ENCODE data around the gene HSD3B1.

The HSD3B1 gene

GRCh38 chr1:119506941-119507340 lies at the start of gene HSD3B1:
TSS of gene HSD3B1 (plus strand) at chr1:119507210. CDS start at chr1:119507477, 267 bp downstream.
- DNase-seq = no peak

DNA sequence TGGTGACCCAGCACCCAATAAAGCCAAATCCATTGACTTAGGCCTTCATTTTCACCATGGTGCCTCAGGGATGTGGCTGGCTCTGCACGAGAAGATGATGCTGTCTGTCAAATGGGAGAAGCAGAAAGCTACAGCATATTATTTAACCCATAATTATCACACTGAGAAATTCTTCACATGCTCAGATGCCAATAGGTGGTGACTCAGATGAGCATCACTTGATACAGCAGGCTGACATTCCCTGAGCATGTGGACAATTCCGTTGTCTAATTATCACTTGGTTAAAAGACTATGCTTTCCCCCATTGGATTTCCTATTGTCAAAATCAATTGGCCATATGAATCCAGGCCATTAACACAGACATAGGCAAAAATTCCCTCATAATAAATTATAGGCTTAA lies 44.0 kb upstream of the HSD3B1 start:
- DNase-seq = no peak

DNA sequence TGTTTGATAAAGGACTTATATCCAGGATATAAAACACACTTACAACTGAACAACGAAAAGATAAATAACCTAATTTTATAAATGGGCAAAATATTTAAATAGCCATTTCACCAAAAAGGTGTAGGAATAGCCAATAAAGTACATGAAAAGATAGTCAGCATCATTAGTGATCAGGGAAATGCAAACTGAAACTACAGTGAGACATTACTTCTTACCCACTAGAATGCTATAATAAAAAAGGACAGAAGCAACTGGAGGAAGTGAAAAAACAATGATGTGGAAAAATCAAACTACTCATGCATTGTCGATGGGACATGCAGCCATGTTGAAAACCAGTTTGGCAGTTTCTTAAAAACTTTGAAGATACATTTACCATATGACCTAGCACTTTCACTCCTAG lies 43.4 kb upstream of the HSD3B1 start:
- DNase-seq = no peak

DNA sequence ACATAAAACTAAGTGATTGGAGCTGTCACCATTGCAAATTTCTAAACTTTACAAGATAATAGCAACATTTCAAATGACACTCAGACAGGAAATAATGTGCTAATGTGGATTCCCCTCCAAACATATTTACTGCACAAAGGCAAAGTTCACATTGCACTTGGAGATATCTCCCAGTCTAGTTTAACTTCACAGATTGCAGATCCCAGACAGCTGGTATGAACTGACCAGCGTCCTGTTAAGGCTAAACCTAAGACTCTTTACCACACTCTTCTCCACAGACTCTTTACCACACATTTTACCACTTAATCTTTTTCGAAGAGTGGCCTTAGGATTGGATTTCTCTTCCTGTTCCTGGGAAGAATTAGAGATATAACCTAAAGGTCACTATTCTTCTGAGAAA lies 40.6 kb upstream of the HSD3B1 start:
- DNase-seq = no peak

GRCh38 chr1:119467219-119467618 lies 39.8 kb upstream of the HSD3B1 start:
- no peak for DNase-seq

- DNase-seq = no peak
These were observed 38.9 kb upstream of the HSD3B1 start for GRCh38 chr1:119467857-119468668.

GRCh38 chr1:119469741-119470140 lies 37.3 kb upstream of the HSD3B1 start:
- no peak for DNase-seq

- DNase-seq = no peak
These were observed 36.6 kb upstream of the HSD3B1 start for GRCh38 chr1:119470377-119470776.

- no peak for DNase-seq
These were observed 36.1 kb upstream of the HSD3B1 start for GRCh38 chr1:119470958-119471357.

- DNase-seq = no peak
These were observed 35.4 kb upstream of the HSD3B1 start for GRCh38 chr1:119471566-119471965.

GRCh38 chr1:119472080-119472818 lies 34.8 kb upstream of the HSD3B1 start:
- no peak for DNase-seq

GRCh38 chr1:119472819-119473175 lies 34.2 kb upstream of the HSD3B1 start:
- no peak for DNase-seq

GRCh38 chr1:119475866-119476439 lies 31.1 kb upstream of the HSD3B1 start:
- DNase-seq = peak; percentile 26

- no peak for DNase-seq
These were observed 29.3 kb upstream of the HSD3B1 start for GRCh38 chr1:119477710-119478109.

GRCh38 chr1:119480175-119480574 lies 26.8 kb upstream of the HSD3B1 start:
- DNase-seq = no peak

GRCh38 chr1:119481951-119482350 lies 25.1 kb upstream of the HSD3B1 start:
- DNase-seq = no peak

DNA sequence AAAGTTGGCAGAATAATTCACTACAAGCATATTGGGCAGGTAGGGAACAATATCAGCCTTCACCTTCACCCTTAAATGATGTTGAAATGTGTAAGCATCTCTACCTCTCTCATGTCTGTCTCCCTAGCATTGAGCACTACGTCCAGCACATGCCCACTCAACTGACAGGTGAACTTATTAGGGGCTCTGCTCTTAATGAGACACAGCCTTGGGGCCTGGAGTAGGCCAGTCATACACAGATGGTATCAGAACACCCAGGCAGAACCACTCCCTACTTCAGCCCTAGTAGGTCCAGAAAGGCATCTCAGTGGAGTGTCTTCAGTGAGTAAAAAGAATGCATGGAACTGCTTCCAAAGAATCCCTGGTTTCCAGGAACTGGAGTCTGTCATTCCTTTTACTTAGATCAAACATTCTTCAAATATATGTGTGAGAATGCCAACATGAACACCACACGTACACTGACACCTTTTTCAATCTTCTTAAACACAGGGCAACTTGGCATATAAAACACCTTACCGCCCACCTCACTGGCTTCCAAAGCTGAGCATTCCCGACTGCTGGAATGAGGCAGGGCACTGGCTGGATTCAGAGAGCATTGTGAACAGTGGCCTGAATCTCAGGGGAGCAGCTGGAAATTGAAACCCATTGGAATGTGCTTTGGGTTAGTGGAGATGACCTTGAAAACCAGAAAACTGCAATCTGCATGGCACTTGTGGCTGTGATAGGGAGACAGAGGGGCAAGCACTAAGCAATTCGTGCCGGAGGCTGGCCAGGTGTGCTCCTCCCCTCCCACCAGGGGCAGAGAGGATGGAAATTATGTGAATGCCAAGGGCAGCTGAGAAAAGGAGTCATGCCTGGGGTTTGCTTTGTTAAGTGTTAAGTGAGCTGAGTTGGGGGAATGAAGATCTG lies 24.2 kb upstream of the HSD3B1 start:
- DNase-seq = no peak

DNA sequence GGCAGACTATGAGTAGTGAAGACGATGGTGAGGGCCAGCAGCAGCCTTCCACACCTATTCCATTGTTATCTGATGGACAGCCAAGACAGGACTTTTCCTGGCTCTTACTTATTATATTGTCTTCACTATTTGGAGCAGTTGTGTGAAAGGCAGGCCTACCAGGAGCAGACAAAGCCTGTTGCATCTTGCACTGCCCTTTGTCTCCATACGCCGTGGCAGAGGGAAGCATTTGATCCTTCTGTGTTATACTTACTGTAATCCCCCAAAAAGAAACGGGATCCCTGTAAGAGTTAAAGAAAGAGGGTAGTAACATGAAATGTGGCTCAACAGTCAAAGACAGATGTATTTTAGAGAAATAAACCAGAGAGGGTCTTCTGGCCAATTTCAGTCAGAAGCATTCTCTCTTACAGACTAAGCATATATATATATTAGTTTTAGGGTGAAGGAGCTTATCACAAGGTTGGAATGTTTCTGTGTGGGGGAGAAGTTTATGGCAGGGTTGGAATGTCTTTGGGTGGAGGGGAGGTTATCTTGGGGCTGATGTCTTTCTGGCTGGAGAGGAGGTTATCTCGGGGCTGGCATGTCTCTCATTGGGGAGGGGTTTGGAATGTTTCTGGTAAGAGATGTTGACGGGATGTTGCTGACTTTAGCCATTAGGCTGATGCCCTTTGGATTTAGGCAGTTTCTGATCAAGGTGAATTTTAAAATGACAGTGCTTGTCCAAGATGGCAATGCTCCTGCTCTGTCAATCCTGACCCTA lies 23.4 kb upstream of the HSD3B1 start:
- no peak for DNase-seq

GRCh38 chr1:119485201-119485600 lies 21.8 kb upstream of the HSD3B1 start:
- no peak for DNase-seq

GRCh38 chr1:119488216-119488615 lies 18.8 kb upstream of the HSD3B1 start:
- no peak for DNase-seq

DNA sequence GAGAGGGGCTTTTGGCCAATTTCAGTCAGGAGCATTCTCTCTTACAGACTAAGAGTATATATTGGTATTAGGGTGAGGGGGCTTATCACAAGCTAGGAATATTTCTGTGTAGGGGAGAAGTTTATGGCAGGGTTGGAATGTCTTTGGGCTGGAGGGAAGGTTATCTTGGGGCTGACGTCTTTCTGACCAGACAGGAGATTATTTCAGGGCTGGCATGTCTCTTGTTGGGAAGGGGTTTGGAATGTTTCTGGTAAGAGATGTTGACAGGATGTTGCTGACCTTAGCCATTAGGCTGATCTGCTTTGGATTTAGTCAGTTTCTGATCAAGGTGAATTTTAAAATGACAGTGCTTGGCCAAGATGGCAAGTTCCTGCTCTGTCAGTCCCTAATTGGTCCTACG lies 17.8 kb upstream of the HSD3B1 start:
- no peak for DNase-seq

- no peak for DNase-seq
These were observed 16.1 kb upstream of the HSD3B1 start for GRCh38 chr1:119490925-119491324.
